H9 (cell line): ENCODE results near the gene DDIAS. TPM values are rescaled to one million over a fixed set of nuclear protein-coding genes. Genes with fewer than 3 reads are reported as not detected.
"Not testable (repeated sequence)": the region's sequence is repeated elsewhere in the genome, so short reads cannot be mapped to it uniquely, and the experiment has no call there.

Source experiments
- DNase-seq: peaks from one replicate; pipeline ENCODE4 v3.0.0-alpha.2; 2017
- H2AFZ ChIP-seq: one replicate; pipeline ENCODE4 v1.6.1; 2013; ENCODE audit warnings: mild to moderate bottlenecking, low read length, control low read depth, moderate library complexity
- H2AK5ac ChIP-seq: 2 replicates; pipeline ENCODE4 v1.6.1; 2013; ENCODE audit warnings: low read length, control low read depth, mixed read lengths; ENCODE audit not compliant: insufficient read length
- H2BK120ac ChIP-seq: one replicate; pipeline ENCODE4 v1.6.1; 2013; ENCODE audit warnings: low read depth, mild to moderate bottlenecking, low read length, control low read depth, inconsistent platforms; ENCODE audit not compliant: poor library complexity, severe bottlenecking
- H2BK12ac ChIP-seq: 2 replicates; pipeline ENCODE4 v1.6.1; 2013; ENCODE audit warnings: low read length, control low read depth, mixed read lengths, low read depth; ENCODE audit not compliant: insufficient read length
- H2BK15ac ChIP-seq: 2 replicates; pipeline ENCODE4 v1.6.1; 2013; ENCODE audit warnings: low read depth, low read length, control low read depth
- H2BK20ac ChIP-seq: one replicate; pipeline ENCODE4 v1.6.1; 2013; ENCODE audit warnings: low read depth, mild to moderate bottlenecking, low read length, control low read depth, inconsistent platforms; ENCODE audit not compliant: poor library complexity, severe bottlenecking
- H2BK5ac ChIP-seq: 2 replicates; pipeline ENCODE4 v1.6.1; 2013; ENCODE audit warnings: low read length, control low read depth, mixed read lengths; ENCODE audit not compliant: insufficient read length
- H3K14ac ChIP-seq: 2 replicates; pipeline ENCODE4 v1.6.1; 2013; ENCODE audit warnings: low read length, control low read depth; ENCODE audit not compliant: insufficient read depth
- H3K18ac ChIP-seq: 2 replicates; pipeline ENCODE4 v1.6.1; 2013; ENCODE audit warnings: low read depth, mild to moderate bottlenecking, mixed read lengths, low read length, control low read depth; ENCODE audit not compliant: insufficient read length
- H3K23ac ChIP-seq: 2 replicates; pipeline ENCODE4 v1.6.1; 2013; ENCODE audit warnings: low read length, control low read depth, mixed read lengths, low read depth; ENCODE audit not compliant: insufficient read length
- H3K23me2 ChIP-seq: 2 replicates; pipeline ENCODE4 v1.6.1; 2013; ENCODE audit warnings: low read depth, mild to moderate bottlenecking, mixed read lengths, low read length, control low read depth; ENCODE audit not compliant: insufficient read length, poor library complexity, severe bottlenecking
- H3K27ac ChIP-seq: 2 replicates; pipeline ENCODE4 v1.5.1; 2013; ENCODE audit warnings: low read length, control low read depth, mixed read lengths, low read depth; ENCODE audit not compliant: insufficient read length
- H3K27me3 ChIP-seq: 2 replicates; pipeline ENCODE4 v1.6.1; 2013; ENCODE audit warnings: low read length, control low read depth, inconsistent platforms; ENCODE audit not compliant: insufficient read depth
- H3K4ac ChIP-seq: 2 replicates; pipeline ENCODE4 v1.6.1; 2013; ENCODE audit warnings: low read depth, mild to moderate bottlenecking, control low read depth, inconsistent platforms, low read length, moderate library complexity
- H3K4me1 ChIP-seq: 2 replicates; pipeline ENCODE4 v1.6.1; 2013; ENCODE audit warnings: low read length, control low read depth, inconsistent platforms; ENCODE audit not compliant: insufficient read depth
- H3K4me2 ChIP-seq: 2 replicates; pipeline ENCODE4 v1.6.1; 2013; ENCODE audit warnings: low read length, control low read depth, mixed read lengths; ENCODE audit not compliant: insufficient read length, insufficient read depth
- H3K56ac ChIP-seq: 2 replicates; pipeline ENCODE4 v1.6.1; 2013; ENCODE audit warnings: low read depth, mild to moderate bottlenecking, mixed read lengths, low read length, control low read depth; ENCODE audit not compliant: insufficient read length
- H3K79me1 ChIP-seq: 2 replicates; pipeline ENCODE4 v1.6.1; 2013; ENCODE audit warnings: low read depth, mild to moderate bottlenecking, moderate library complexity, low read length, control low read depth, inconsistent platforms; ENCODE audit not compliant: insufficient read depth, poor library complexity, severe bottlenecking
- H3K79me2 ChIP-seq: 2 replicates; pipeline ENCODE4 v1.6.1; 2013; ENCODE audit warnings: low read length, control low read depth, inconsistent platforms; ENCODE audit not compliant: insufficient read depth
- H3K9ac ChIP-seq: 2 replicates; pipeline ENCODE4 v1.6.1; 2013; ENCODE audit warnings: low read length, control low read depth, mixed read lengths; ENCODE audit not compliant: insufficient read length; ENCODE audit errors: extremely low read depth
- H3K9me3 ChIP-seq: one replicate; pipeline ENCODE4 v1.6.1; 2013; ENCODE audit warnings: low read depth, low read length, inconsistent platforms; ENCODE audit not compliant: control insufficient read depth
- H3T11ph ChIP-seq: one replicate; pipeline ENCODE4 v1.6.1; 2013; ENCODE audit warnings: mild to moderate bottlenecking, low read length, control low read depth, inconsistent platforms
- H4K20me1 ChIP-seq: one replicate; pipeline ENCODE4 v1.6.1; 2013; ENCODE audit not compliant: control insufficient read depth, insufficient read length, insufficient read depth
- H4K5ac ChIP-seq: 2 replicates; pipeline ENCODE4 v1.6.1; 2013; ENCODE audit warnings: low read depth, mild to moderate bottlenecking, mixed read lengths, low read length, control low read depth; ENCODE audit not compliant: insufficient read length
- H4K8ac ChIP-seq: replicated peaks from 2 replicates; pipeline ENCODE4 v1.6.1; 2013; ENCODE audit warnings: low read length, control low read depth, mixed read lengths, low read depth; ENCODE audit not compliant: insufficient read length
- H4K91ac ChIP-seq: 2 replicates; pipeline ENCODE4 v1.6.1; 2013; ENCODE audit warnings: low read depth, mild to moderate bottlenecking, moderate library complexity, mixed read lengths, low read length, control low read depth; ENCODE audit not compliant: insufficient read length
- H3K27ac Mint-ChIP-seq, 3 experiments: 2 replicates in 2 of 3; 3 replicates in 1 of 3; pipeline ENCODE4 v1.8.0; 2020 to 2021; ENCODE audit warnings: mixed read lengths in 3 of 3, mild to moderate bottlenecking in 1 of 3, moderate library complexity in 1 of 3
- H3K27me3 Mint-ChIP-seq: 2 replicates; pipeline ENCODE4 v1.8.0; 2021; ENCODE audit warnings: low read depth, mild to moderate bottlenecking, moderate library complexity, mixed read lengths
- H3K36me3 Mint-ChIP-seq, 3 experiments: 2 replicates in 2 of 3; 3 replicates in 1 of 3; pipeline ENCODE4 v1.8.0; 2020 to 2021; ENCODE audit warnings: low read depth in 3 of 3, mixed read lengths in 3 of 3; ENCODE audit not compliant: insufficient read depth in 1 of 3
- H3K4me1 Mint-ChIP-seq, 2 experiments: 2 replicates each; pipeline ENCODE4 v1.8.0; 2020; ENCODE audit warnings: mixed read lengths in 2 of 2
- H3K4me3 Mint-ChIP-seq, 2 experiments: 2 replicates in 1 of 2; 3 replicates in 1 of 2; pipeline ENCODE4 v1.8.0; 2020 to 2021; ENCODE audit warnings: mild to moderate bottlenecking in 2 of 2, mixed read lengths in 2 of 2, moderate library complexity in 1 of 2
- H3K9me3 Mint-ChIP-seq, 2 experiments: 2 replicates in 1 of 2; 3 replicates in 1 of 2; pipeline ENCODE4 v1.8.0; 2020; ENCODE audit warnings: mild to moderate bottlenecking in 2 of 2, mixed read lengths in 2 of 2, moderate library complexity in 1 of 2
- CTCF ChIP-seq: fragments of 200-600 bp; sonication (generic); conservative IDR thresholded peaks from 3 replicates; pipeline ENCODE4 v1.8.0; 2021; ENCODE audit warnings: antibody characterized with exemption, mild to moderate bottlenecking
- whole genome bisulfite sequencing: extraction: QIAGEN DNeasy Blood & Tissue Kit; methylation state at CpG from one replicate; pipeline ENCODE4 v1.1.7; 2013; ENCODE audit warnings: missing lambda C conversion rate, low lambda C conversion rate, mixed read lengths; ENCODE audit not compliant: insufficient read length; ENCODE audit errors: extremely low coverage; 5-methylcytosine and 5-hydroxymethylcytosine counted together
- total RNA-seq: library from RNA; stranded (reverse); gene quantifications from 2 replicates; pipeline ENCODE4 v1.2.1, GENCODE V29; 2021

Gene DDIAS
- total RNA-seq, 1 experiment from 2014 or later, result 18.6 TPM

GRCh38 chr11:82854242-82854641 is 47.3 kb upstream of the DDIAS start:
- TF ChIP-seq CTCF, result no peak
- Histone ChIP-seq H2BK20ac (no peak overlapping the region), H3K9ac (no peak overlapping the region), H3K23me2 (no peaks in the 10 kb centered on the region), H2BK12ac (no peak overlapping the region), H3K79me1 (no peaks in the 10 kb centered on the region), H2AFZ (no peak overlapping the region), H4K5ac (no peak overlapping the region), H3K56ac (no peak overlapping the region), H3K9me3 (no peaks in the 10 kb centered on the region), H3T11ph (no peak overlapping the region), H3K4me2 (no peak overlapping the region), H3K14ac (no peak overlapping the region), H2BK120ac (no peak overlapping the region), H3K18ac (no peak overlapping the region), H4K20me1 (no peaks in the 10 kb centered on the region), H3K4me1 (no peaks in the 10 kb centered on the region), H4K91ac (no peak overlapping the region), H4K8ac (no peak overlapping the region), H2BK15ac (no peak overlapping the region), H3K79me2 (no peaks in the 10 kb centered on the region; the same call in 1 of the 2 replicates), H3K27ac (no peak overlapping the region), H3K27me3 (no peaks in the 10 kb centered on the region), H2AK5ac (no peak overlapping the region), H3K23ac (no peak overlapping the region), H3K4ac (no peak overlapping the region), H2BK5ac (no peak overlapping the region)
- Mint-ChIP-seq H3K27me3 (no peaks in the 10 kb centered on the region), H3K4me1 (no peaks in the 10 kb centered on the region), H3K9me3 (no peaks in the 10 kb centered on the region), H3K27ac (no peak overlapping the region), H3K4me3 (no peak overlapping the region), H3K36me3 (peaks cover 0 to 5% (median 2%) of the 10 kb centered on the region in 3 experiments; a peak in 3 of 7 replicates)
- DNase-seq, result no peak

- not testable (repeated sequence) for H2BK20ac ChIP-seq
Measured at GRCh38 chr11:82854916-82855315, 46.6 kb upstream of the DDIAS start.

More at GRCh38 chr11:82854916-82855315, 46.6 kb upstream of the DDIAS start:
- not testable (repeated sequence) for H3K9ac ChIP-seq, DNase-seq, H3K27ac ChIP-seq, H3K27me3 ChIP-seq, H2BK120ac ChIP-seq, H3K9me3 ChIP-seq, H2BK15ac ChIP-seq, H2BK5ac ChIP-seq, H3K79me1 ChIP-seq, H3K23ac ChIP-seq, H2AFZ ChIP-seq, H3K4me1 Mint-ChIP-seq, H3K4me2 ChIP-seq, H3K27ac Mint-ChIP-seq, H4K20me1 ChIP-seq, H3K36me3 Mint-ChIP-seq, H3K27me3 Mint-ChIP-seq, H3K4me3 Mint-ChIP-seq, H3T11ph ChIP-seq, H3K56ac ChIP-seq, H4K5ac ChIP-seq, H3K14ac ChIP-seq, H3K9me3 Mint-ChIP-seq, H4K91ac ChIP-seq, H3K23me2 ChIP-seq, H4K8ac ChIP-seq, H3K4me1 ChIP-seq, H3K79me2 ChIP-seq, H3K18ac ChIP-seq, H2AK5ac ChIP-seq, H3K4ac ChIP-seq, H2BK12ac ChIP-seq
- no CpG with 5 or more reads among the region's 1 CpG for WGBS
